Measurements from ENCODE around the gene CHURC1. TPM values are rescaled to one million over a fixed set of nuclear protein-coding genes. Genes with fewer than 3 reads are reported as not detected.

Gene CHURC1
- total RNA-seq, 1 experiment from 2014 or later: 61.9 TPM

DNA sequence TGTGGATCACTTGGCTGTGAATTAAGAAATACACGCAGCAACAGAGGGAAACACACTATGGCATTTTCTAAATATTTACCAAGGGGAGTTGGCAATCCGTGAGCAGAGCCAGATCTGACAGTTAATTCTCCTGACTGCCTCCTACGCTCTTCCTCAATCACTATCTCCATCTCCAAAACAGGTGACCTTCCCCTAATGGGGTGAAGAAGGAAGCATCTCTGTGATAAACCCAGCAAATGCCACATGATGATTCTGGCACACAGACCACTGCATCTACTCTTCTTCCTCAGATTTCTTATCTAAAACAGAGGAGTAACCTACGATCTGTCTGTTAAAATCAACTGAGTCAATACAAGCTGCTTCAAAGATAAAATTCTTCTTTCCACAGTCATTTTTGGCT lies 38.9 kb upstream of the CHURC1 start:
- Histone ChIP-seq H3K36me3 (ENCODE audit: insufficient read depth, low read length, poor library complexity, severe bottlenecking) (no peaks in the 10 kb centered on the region), H3K27me3 (replicated peaks; ENCODE audit: insufficient read depth, low read depth, low read length, poor library complexity) (peaks cover 34% of the 10 kb centered on the region), H3K27ac (ENCODE audit: low read depth, low read length, poor library complexity, severe bottlenecking) (no peak overlapping the region), H3K9me3 (ENCODE audit: low read depth, low read length, poor library complexity, severe bottlenecking) (no peaks in the 10 kb centered on the region), H3K4me3 (ENCODE audit: low read depth, low read length, poor library complexity, severe bottlenecking) (no peak overlapping the region), H3K4me1 (ENCODE audit: insufficient read depth, low read length, poor library complexity, severe bottlenecking) (no peaks in the 10 kb centered on the region)
- BruUV-seq (replicated peaks): no TSS peak
- TF ChIP-seq EZH2 (IDR thresholded peaks at IDR 0.05; ENCODE audit: borderline replicate concordance, low read depth, low read length, poor library complexity, severe bottlenecking): no peak
- TF ChIP-seq, protein P1, sequence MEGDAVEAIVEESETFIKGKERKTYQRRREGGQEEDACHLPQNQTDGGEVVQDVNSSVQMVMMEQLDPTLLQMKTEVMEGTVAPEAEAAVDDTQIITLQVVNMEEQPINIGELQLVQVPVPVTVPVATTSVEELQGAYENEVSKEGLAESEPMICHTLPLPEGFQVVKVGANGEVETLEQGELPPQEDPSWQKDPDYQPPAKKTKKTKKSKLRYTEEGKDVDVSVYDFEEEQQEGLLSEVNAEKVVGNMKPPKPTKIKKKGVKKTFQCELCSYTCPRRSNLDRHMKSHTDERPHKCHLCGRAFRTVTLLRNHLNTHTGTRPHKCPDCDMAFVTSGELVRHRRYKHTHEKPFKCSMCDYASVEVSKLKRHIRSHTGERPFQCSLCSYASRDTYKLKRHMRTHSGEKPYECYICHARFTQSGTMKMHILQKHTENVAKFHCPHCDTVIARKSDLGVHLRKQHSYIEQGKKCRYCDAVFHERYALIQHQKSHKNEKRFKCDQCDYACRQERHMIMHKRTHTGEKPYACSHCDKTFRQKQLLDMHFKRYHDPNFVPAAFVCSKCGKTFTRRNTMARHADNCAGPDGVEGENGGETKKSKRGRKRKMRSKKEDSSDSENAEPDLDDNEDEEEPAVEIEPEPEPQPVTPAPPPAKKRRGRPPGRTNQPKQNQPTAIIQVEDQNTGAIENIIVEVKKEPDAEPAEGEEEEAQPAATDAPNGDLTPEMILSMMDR (conservative IDR thresholded peaks at IDR 0.05; ENCODE audit: low read depth, low read length): no peak
- ChIA-PET CTCF (no interaction called here), POLR2A (ENCODE audit: low non-redundant PET) (no interaction called here)
- DNase-seq (ENCODE audit: low spot score): no peak
- intact Hi-C loops (cut with micrococcal nuclease; ENCODE audit: unreplicated experiment): no loop called here

GRCh38 chr14:64877846-64878245 lies 36.4 kb upstream of the CHURC1 start:
- TF ChIP-seq EZH2 (IDR thresholded peaks at IDR 0.05; ENCODE audit: borderline replicate concordance, low read depth, low read length, poor library complexity, severe bottlenecking): no peak
- TF ChIP-seq, protein P1 (conservative IDR thresholded peaks at IDR 0.05; ENCODE audit: low read depth, low read length): no peak
- CTCF ChIA-PET: interaction anchor here (1.6 kb wide), 1 partner anchor 54 kb away, joined by 3 read pairs; no protein-coding TSS in a partner anchor
- no peaks in the 10 kb centered on the region for H3K4me1 ChIP-seq (ENCODE audit: insufficient read depth, low read length, poor library complexity, severe bottlenecking)
- H3K27me3 ChIP-seq (replicated peaks; ENCODE audit: insufficient read depth, low read depth, low read length, poor library complexity): peaks cover 52% of the 10 kb centered on the region
- no peak overlapping the region for H3K4me3 ChIP-seq (ENCODE audit: low read depth, low read length, poor library complexity, severe bottlenecking)
- DNase-seq (ENCODE audit: low spot score): no peak
- POLR2A ChIA-PET (ENCODE audit: low non-redundant PET): no interaction called here
- no peaks in the 10 kb centered on the region for H3K9me3 ChIP-seq (ENCODE audit: low read depth, low read length, poor library complexity, severe bottlenecking)
- no TSS peak for BruUV-seq (replicated peaks)
- no peaks in the 10 kb centered on the region for H3K36me3 ChIP-seq (ENCODE audit: insufficient read depth, low read length, poor library complexity, severe bottlenecking)
- intact Hi-C loops (cut with micrococcal nuclease; ENCODE audit: unreplicated experiment): no loop called here
- no peak overlapping the region for H3K27ac ChIP-seq (ENCODE audit: low read depth, low read length, poor library complexity, severe bottlenecking)

DNA sequence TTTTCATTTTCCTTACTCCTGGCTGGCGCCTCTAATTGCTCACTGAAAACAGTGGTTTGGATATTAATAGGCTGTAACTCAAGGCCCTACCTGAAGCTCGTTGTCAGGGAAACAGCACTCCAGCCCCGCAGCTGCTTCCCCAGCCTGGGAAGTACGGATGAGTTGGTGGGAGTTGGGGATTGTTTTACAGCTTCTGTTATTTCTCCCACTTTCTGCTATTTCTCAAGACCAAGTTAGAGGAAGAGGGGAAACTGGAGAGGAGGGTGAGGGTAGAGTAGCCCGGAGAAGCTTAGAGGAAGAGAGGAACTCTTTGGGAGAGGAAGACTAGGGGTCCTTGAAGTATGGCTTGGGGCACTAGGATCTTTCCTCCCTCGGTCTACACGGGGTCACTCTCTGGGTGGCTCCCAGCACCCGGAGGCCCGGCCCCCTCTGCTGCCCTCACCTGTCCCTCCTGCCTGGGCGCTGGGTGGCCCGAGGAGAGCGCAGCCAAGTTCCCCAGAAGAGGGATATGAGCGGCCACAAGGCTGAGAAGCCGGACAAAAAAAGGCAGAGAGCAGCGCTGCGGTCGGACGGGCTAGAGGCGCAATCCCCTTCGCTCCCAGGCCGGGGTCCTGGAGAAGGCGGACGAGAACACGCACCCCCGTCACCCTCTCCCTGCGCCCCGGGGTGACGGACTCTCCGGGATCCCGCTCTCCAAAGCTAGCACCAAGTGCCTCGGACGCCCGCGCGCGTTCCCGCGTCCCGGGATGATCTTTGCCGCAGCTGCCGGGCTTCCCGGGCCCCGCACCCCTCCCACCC lies 35.2 kb upstream of the CHURC1 start:
- Histone ChIP-seq H3K36me3 (ENCODE audit: insufficient read depth, low read length, poor library complexity, severe bottlenecking) (no peaks in the 10 kb centered on the region), H3K4me1 (ENCODE audit: insufficient read depth, low read length, poor library complexity, severe bottlenecking) (no peaks in the 10 kb centered on the region), H3K27me3 (replicated peaks; ENCODE audit: insufficient read depth, low read depth, low read length, poor library complexity) (peaks cover 64% of the 10 kb centered on the region), H3K27ac (ENCODE audit: low read depth, low read length, poor library complexity, severe bottlenecking) (no peak overlapping the region), H3K4me3 (ENCODE audit: low read depth, low read length, poor library complexity, severe bottlenecking) (peak overlapping the region; percentile 62), H3K9me3 (ENCODE audit: low read depth, low read length, poor library complexity, severe bottlenecking) (no peaks in the 10 kb centered on the region)
- ChIA-PET CTCF (interaction anchor here (0.6 to 1.6 kb wide), 4 partner anchors 9 to 439 kb away, joined by 3 to 8 read pairs (median 6); no protein-coding TSS in a partner anchor), POLR2A (ENCODE audit: low non-redundant PET) (no interaction called here)
- no peak for DNase-seq (ENCODE audit: low spot score)
- TF ChIP-seq, protein P1 (conservative IDR thresholded peaks at IDR 0.05; ENCODE audit: low read depth, low read length): no peak
- no peak for TF ChIP-seq EZH2 (IDR thresholded peaks at IDR 0.05; ENCODE audit: borderline replicate concordance, low read depth, low read length, poor library complexity, severe bottlenecking)
- no TSS peak for BruUV-seq (replicated peaks)
- intact Hi-C loops (cut with micrococcal nuclease; ENCODE audit: unreplicated experiment): no loop called here

Measured in A673 (cell line).